Stimulated activated CD8-positive, alpha-beta memory T cell treated with anti-CD3 and anti-CD28 coated beads, Interleukin-12 subunit alpha, Interleukin-12 subunit beta, amount 100 ng/mL, for 4 hours (primary cell): ENCODE measurements around the gene AHNAK2.
"Not testable (repeated sequence)": the region's sequence is repeated elsewhere in the genome, so short reads cannot be mapped to it uniquely, and the experiment has no call there.

ENCODE experiments used
- DNase-seq: peaks from one replicate; pipeline ENCODE4 v3.0.0-alpha.2; 2020; ENCODE audit warnings: low read depth

Gene AHNAK2

DNA sequence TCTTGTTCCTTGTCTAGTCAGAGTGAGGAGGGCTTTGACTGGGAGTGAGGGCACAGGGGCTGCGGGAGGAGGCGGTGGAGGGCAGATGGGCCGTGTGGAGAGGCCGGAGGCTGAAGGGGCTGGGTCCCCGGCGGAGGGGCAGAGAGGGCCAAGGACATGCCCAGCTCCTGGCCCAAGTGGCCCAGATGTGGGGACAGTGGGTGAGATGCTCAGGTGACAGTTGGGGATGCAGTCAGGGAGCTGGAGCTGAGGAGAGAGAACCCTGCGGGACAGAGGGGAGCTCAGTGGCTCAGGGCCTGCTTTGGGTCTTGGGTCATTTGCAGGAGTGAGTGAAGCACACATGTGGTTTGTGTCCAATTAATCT lies 80.0 kb downstream of the AHNAK2 start:
- no peak for DNase-seq

DNA sequence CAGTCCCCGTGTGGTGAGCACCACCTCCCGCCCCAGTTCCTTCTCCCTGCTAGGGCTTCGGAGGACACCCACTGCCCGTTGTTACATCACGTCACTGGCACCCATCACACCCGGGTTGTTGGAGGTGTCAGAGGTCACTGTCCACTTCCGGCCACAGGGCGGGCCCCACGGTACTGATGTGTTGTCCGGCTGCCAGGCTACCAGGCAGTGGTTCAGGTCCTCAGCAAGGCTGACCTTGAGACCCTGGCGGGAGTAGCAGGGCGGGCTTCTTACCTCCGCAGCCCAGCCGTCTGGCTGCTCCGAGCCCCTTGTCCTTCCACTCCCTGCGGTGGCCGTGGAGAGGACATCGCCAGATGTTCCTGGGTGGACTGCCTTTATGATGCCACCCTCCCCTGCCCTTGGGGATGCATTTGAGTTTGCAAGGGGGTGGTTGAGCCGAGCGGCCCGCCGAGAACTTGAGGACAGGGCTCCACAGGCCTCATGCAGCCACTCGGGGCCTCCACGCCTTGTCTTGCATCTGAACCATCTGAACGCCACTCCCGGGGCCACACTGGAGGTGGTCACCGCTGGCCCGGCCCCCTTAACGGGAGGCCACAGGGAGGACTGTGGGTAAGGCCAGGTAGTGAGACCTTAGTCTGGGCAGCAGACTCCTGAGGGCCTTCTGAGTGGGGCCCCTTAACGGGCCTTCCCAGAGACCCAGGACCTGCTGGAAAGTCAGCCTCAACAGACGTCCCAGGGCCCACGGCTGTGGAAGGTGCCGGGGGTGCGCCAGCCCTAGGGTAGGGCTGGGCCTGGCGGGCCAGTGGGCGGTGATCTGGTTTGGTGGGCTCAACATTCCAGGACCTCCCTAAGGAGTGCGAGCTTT lies 80.6 kb downstream of the AHNAK2 start:
- no peak for DNase-seq

DNA sequence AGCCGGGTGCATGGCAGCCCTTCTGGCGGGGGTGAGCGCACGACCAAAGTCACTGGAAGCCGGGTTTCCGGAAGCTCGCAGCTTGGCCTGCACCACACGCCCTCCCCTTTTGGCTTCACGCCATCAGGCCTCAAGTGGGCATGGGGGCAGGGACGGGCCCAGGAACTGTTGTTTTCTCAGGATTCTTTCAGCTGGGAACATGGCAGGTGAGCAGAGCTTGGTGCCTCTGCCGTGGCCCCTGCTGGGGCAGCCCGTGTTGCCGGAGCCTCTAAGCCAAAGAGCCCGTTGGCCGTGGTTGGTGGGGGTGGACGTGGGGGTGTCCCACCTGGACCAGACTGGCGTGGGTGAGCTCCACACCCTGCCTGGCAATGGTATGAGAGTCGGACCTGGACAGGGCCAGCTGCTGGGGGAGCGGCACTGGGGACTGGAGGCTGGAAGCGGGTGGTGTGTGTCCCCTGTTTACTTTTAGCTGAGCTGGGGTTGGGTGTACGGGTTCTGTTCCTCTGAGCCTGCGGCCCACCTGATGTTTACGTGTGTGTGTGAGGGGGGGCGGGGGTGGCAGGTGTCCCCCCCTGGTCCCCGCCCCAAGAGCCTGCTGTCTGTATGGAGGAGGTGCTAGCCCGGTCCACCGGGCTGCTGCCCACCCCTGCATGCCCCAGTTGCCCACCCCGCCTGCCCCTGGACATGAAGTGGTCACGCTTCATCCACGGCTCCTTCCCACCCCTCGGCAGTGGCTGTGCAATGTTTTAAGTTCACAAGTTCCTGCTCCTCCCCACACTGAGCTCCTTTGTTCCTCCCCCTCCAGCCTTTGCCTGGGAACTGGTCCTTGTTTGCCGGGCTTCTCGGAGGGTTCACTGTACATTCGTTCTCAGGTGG lies 82.2 kb downstream of the AHNAK2 start:
- DNase-seq = no peak

DNA sequence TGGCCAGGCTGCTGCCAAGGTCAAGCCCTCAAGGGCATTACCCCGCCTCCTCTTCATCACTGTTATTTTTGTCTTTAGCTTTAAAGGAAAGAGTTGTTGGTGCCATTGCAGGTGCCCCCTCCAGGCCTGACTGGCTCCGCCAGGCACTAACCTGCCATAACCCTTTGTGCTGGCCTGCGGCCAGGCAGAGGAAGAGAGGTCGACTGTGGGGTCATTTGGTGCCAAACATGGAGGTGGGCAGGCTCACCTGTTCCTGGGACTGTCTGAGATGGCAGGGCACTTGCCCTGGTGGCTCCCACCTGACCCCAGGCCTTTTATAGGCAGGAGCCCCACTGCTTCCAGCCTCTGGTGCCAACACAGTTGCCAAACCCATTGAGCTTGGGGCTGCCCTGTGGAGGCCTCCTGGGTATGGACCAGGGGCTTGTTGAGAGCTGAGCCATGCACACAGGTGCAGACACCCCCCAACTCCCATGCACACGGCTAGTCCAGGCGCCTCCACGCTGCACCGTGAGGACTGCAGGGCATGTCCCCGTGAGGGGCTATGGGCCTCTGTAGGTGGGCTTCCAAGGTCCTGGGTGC lies 82.9 kb downstream of the AHNAK2 start:
- no peak for DNase-seq

DNA sequence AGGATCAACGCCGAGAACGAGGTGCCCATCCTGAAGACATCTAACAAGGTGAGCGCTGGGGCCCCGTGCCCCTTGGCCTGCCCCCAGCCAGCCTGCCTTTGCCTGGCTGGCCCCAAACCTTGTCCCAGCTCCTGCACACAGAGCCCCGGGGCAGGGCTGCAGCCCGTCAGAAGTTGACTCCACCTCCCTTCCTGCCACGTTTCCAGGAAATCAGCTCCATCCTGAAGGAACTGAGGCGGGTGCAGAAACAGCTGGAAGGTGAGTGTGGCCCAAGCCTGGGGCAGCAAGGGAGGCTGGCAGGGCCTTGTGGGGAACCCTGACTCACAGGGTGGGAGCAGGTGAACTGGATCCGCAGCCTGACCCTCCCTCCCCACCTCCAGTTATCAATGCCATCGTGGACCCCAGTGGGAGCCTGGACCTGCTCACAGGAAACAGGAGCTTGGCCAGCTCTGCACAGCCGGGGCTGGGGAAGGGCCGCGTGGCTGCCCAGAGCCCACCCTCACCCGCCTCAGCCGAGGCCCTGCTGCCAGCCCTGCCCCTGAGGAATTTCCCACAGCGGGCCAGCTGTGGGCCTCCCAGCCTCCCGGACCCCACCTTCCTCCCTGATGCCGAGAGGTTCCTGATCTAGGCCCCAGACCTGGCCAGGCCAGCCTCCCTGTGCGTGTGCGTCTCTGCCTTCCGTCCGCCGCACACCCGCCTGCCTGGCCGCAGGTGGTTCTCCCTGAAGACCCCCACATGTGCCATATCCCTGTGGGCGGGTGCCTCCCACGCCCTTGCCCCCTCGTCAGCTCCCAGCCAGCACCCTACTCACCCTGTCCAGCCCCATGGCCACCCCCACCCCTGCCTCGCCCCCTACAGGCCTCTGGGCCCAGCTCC lies 83.6 kb downstream of the AHNAK2 start:
- DNase-seq = no peak

DNA sequence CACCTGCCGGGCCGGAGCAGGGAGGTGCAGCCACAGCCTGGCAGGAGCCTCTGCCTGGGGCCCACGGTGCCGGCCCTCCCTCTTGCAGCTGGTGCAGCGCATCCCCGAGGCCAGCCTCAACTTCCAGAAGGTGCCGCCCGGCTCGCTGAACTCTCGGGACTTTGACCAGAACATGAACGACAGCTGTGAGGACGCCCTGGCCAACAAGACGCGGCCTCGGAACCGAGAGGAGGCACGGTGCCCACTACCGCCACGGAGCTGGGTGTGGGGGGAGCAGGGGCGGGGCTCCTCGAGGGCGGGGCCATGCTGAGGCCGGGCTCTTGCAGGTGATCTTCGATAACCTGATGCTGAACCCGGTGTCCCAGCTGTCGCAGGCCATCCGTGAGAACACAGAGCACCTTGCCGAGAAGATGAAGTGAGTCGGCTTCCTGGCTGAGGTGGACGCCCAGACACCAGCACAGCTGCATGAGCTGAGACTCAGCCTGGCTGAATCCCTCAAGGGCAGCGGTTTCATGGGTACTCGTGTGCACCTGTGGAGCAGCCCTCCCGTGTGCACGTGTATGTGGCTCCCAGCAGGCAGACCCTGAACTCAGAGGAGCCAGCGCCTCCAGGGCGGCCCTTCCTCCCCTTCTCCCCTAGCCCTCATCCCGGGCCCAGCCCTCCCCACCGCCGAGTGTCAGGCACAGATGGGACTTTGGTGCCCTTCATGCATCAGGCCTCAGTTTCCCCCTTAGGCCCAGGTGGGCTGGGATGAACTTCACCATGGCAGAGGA lies 84.6 kb downstream of the AHNAK2 start:
- DNase-seq = no peak

DNA sequence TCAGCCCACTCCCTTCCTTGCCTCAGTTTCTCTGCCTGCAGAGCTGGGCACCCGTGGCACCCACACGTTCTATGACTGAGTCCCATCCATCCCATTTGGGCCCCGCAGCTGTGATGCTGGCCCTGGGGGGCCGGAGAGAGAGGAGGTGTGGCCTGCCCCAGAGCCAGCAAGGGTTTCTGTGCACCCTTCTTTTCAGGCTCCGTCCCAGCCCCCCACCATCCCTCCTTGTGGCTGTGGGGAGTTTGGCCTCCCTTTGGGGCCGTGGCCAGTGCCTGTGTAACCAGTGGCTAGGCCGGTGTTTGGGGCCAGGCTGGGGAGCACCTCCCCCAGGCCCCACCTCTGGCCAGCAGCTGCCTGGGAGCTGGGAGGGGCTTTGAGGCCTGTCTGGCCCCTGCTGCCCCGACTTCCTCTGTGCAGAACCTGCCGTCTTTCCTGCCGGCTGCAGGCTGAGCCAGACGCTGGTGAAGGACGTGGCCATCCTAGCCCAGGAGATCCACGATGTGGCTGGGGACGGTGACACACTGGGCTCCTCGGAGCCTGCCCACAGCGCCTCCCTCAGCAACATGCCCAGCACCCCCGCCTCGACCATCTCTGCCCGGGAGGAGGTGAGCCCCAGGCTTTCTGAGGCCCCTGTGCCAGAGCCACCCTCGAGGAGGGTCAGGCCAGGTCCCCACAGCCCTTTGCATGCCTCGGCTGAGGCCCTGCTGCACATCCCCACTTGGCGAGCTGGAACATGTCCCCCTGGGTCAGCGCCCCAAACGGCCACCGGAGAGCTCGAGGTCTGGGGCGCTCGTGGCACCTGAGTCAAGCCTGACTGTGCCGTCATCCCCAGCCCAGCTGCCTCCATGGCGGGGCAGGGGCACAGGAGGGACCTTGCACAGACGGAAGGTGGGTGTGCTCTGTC lies 85.4 kb downstream of the AHNAK2 start:
- no peak for DNase-seq

DNA sequence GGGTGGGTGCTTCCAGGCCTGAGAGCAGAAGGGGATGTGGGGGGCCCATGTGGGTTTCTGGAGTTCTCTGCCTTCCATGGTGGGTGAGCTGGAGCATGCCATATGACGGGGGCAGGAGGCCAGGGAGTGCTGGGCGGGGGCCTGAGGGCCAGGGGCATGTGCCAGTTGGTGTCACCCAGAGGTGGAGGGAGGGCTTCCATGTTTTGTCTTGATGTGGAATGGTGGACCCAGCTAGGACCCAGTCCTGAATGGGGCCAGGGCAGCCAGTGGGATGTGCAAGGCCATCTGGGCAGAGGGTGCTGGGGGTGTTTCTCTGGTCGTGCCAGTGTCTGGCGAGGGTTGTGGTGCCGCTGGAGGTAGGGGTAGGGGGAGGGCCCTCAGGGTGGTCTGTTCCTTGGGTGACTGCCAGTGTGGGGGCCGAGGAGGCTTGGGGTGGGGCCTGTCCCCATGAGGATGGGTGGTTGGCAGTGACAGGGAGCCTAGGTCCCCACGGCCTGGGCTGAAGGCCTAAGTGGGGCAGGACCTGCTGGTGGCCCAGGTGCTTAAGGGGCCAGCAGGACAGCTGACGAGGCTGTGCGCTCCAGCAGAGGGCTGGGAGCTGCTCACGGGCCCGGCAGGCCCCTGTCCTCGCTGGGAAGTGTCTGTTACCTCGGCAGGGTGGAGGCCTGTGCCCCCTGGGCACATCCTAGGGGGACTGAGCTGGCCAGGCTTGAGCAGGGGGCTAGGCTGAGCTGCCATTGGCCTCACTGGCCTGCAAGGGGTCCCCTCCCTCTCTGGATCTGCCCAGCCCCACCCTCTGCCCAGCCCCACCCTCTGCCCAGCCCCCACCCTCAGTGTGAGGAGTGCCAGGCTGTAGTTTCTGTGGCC lies 86.3 kb downstream of the AHNAK2 start:
- DNase-seq = no peak

DNA sequence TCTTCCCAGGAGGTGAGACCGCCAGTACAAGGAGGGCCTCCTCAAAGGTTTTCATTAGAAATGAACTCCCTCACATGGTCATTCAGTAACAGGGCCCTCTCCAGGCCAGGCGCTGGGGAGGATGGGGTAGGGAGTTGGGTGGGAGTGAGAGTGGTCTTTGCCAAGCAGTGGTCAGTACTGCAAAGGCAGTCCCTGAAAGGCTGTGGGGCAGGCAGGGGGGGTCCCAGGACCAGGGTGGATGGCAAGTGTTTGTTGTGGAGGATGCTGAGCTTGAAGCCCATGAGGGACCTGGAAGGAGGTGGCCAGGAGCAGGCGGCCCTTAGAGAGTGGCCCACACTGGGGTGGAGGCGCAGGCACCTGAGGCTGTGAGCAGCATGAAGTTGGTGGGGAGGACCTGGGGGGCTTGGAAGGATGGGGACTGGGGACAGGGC lies 87.0 kb downstream of the AHNAK2 start:
- DNase-seq = no peak

DNA sequence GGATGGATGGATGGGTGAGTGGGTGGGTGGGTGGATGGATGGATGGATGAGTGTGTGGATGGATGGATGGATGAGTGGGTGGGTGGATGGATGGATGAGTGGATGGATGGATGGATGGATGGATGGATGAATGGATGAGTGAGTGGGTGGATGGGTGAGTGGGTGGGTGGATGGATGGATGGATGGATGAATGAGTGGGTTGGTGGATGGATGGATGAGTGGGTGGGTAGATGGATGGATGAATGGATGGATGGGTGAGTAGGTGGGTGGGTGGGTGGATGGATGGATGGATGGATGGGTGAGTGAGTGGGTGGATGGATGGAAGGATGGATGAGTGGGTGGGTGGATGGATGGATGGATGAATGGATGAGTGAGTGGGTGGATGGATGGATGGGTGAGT lies 87.9 kb downstream of the AHNAK2 start:
- not testable (repeated sequence) for DNase-seq

DNA sequence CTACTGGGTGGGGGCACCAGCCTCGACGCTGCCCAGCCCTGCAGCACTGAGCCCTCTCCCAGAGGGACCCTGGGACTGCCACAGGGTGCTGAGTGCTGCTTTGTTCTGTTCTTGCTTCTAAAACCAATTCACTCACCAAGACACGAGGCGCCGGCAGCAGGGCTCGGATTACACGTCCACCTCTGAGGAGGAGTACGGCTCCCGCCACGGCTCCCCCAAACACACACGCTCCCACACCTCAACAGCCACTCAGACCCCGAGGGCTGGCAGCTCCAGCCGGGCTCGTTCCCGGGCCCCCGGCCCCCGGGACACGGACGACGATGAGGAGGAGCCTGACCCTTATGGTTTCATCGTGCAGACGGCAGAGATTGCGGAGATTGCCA lies 88.8 kb downstream of the AHNAK2 start:
- DNase-seq = no peak

DNA sequence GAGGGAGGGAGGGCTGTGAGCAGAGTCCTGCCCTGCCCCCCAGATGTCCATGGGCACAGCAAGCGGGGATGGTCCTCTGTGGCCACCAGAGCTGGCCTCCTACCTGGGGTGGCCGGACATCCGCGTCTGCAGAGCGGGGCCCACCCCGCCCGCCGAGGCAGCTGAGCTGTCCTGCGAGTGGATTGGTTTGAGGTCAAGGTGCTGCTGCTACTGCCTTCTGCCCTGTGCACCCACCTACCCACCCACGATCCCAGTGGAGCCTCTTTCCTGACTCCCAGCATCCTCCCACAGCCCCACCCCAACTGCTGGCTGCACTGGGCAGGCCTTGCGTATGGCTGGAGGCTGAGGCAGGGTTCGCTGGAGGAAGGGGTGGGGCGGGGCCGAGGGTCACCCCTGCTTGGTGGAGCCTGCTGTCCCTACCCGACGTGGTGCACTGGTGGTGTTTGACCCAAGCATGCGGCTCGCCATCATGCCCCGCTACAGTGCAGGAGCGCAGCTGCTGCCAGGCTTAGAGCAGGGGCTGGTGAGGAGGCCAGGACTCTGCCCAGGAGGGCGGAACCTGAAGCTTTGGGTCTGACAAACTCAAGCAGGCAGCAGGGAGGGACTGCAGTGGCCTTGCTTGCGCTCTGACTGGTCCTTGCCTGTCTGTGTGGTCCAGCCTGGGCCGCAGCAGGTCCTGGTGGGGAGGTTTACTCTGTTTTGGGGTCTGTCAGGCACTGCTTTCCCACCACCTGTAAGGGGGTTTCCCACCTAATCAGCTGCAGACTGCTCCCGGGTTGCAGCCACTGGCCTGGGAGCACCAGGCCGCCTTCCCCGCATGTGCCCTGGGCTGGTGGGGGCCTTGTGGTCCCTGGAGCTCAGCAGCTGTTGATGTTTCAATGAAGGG lies 89.4 kb downstream of the AHNAK2 start:
- DNase-seq = no peak

DNA sequence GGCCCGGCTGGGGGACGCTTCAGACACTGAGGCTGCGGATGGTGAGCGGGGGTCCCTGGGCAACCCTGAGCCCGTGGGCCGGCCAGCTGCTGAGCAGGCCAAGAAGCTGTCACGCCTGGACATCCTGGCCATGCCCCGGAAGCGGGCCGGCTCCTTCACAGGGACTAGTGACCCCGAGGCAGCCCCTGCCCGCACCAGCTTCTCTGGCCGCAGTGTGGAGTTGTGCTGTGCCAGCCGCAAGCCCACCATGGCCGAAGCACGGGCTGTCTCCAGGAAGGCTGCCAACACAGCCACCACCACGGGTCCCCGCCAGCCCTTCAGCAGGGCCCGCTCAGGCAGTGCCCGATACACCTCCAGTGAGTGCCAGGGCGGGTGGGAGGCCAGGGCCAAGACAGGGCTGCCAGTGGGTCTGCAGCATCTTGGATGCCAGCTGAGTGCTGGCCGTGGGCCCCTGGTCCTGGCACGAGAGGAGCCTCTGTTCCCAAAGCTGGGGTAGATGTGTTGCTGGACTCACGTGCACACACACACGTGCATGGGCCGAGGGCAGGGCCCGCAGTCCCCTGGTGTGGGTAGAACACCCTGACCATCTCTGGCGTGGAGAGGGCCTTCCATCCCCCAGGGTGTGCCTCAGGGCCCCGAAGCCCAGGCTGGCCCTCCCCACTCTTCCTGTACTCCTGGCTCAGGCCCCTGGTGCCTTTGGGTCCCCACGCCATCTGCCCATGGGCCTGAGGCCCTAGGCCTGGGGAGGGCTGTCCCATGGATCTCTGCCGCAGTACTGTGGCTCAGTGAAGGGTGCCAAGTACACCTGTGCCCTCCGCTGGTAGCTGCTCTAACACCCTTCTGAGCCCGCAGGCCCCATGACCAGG lies 90.3 kb downstream of the AHNAK2 start:
- DNase-seq = no peak
